ENCODE results near the gene CDH18.

CDH18 gene

DNA sequence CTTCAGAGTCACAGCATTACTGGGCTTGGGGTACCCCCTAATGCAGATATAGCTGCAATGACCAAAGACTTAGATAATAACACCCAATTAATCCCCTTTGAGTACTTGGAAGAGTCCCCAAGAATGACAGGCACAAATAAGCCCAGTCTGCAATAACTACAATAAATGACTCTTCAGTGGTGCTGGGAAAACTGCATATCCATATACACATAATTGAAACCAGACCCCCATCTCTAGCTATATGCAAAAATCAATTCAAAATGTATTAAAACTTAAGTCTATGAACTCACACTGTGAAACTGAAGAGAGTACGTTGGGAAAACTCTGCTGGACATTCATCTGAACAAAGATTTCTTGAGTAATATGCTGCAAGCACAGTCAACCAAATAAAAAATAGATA lies 422.5 kb downstream of the CDH18 start:
- DNase-seq: no peak

DNA sequence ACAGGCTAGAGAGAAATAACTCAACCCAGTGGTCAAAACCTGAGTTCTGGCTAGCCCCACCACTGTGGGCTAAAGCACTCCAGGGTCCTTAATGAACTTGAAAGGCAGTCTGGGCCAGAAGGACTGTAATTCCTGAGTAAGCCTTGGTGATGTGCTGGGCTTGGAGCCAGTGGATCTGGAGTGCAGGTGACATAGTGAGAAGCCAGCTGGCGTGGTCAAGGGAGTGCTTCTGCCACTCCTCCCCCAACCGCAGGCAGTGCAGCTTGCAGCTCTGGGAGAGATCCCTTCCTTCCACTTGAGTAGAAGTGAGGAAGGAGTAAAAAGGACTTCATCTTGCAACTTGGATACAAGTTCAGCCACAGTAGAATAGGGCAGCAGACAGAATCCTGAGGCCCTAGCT lies 424.0 kb downstream of the CDH18 start:
- no peak for DNase-seq

DNA sequence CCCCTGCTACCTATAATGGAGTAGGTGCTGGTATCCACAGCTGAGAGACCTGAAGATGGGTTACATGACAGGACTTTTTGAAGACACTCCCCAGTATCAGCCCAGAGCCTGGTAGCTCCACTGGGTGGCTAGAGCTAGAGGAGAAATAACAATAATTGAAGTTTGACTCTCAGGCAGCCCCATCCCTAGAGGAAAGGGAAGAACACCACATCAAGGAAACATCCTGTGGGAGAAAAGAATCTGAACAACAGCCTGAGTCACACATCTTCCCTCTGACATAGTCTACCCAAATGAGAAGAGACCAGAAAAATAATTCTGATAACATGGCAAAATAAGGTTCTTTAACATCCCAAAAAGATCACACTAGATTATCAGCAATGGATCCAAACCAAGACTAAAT lies 432.1 kb downstream of the CDH18 start:
- DNase-seq: no peak

DNA sequence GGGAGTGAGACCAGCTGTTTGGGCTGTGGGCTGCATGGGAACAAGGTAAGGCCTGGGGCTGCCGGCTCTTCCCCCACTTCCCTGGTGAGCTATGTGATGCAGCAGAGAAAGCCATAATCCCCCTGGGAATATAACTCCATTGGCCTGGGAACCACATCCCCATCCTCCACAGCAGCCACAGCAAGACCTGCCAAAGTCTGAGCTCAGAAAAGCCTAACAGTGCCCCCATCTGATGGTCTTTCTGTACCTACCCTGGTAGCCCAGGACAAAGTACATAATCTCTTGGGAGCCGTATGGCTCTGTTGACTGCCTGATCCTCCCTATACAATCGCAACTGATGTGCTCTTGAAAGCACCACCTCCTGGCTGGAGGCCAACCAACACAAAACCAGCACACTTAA lies 432.6 kb downstream of the CDH18 start:
- no peak for DNase-seq

DNA sequence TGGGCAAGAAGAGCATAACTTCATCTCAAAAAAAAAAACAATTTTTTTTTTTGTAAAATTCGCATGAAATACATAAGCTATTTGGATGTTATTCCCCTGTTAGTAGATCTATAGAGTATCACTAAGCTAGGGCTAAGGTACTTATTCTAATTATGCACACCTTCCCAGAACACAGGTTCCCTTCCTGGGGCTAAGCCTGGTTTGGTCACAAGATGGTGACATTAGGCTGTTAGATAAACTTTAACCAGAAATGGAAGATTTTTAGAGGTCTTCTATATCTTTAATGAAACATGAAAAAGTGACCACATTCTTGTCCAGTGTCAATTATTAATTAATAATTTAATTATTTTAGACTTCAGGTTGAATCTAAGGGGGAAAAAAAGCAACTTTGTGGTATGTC lies 433.5 kb downstream of the CDH18 start:
- DNase-seq: no peak

DNA sequence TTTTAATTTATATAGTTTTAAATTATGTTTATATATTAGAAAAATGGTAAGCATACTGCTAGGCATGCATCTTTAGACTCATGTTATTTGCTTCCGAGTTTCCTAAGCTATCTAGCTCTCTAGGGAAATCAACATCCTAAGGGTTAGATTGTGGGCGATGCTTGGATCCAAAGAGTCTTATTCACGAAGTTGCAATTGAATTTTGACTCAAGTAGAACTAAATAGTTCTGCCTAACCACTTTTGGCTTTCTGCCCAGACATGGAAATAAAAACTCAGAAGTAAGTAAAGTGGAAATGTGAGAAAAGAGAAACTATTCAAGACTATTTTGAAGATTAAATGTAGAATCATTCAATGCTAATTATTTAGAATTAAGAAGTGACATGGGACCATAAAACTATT lies 440.4 kb downstream of the CDH18 start:
- DNase-seq: no peak

DNA sequence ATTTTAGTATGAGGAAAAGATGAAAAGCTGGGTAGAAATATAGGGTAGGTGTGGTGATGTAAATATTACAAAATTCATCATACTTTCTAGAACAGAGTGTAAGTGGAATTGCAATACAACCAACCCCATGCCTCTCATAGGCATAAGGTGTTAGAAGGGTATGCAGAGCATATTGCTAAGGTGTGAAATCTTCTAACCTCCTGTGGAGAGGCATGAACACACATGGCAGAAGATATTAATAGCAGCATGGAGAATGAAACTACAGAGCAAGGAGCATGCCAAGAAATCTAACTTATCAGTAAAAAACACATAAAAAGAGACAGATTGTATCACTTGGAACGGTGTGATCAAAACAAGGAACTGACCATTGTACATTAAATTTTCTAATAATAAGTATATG lies 441.5 kb downstream of the CDH18 start:
- DNase-seq: no peak

DNA sequence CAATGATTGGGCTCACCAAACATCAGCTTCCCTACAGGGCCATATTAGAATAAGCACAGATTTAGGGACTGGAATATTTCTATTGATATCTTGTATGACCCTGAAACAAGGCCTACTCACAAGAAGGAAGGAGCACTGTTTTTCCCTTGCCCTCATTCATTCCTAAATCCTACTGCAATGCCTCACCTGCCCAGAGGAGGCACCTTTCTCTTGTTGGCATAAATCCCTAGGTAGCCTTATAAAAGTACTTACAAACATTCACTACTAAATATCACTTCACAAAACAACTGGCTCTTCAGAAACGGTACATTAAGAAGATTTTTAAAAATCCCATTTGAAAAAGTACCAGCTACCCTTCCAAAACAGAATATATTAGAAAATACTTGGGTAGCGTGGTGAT lies 449.4 kb downstream of the CDH18 start:
- DNase-seq: no peak

DNA sequence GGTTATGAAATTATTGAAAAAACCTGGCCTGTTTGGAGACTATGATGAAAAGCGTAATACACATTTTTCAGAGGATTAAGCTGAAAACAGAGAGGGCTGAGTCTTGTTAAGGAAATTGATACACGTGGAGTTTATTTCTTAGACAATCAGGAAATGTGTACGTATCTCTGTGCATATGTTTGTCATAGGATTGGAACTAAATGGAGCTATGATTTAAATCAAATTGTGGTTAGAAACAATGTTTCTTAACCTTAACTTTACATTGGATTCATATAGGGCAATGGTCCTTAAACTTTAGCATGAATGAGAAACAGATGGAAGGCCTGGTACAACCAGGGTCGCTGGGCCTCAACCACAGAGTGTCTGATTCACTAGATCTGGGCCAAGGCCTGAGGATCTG lies 451.6 kb downstream of the CDH18 start:
- DNase-seq: no peak

DNA sequence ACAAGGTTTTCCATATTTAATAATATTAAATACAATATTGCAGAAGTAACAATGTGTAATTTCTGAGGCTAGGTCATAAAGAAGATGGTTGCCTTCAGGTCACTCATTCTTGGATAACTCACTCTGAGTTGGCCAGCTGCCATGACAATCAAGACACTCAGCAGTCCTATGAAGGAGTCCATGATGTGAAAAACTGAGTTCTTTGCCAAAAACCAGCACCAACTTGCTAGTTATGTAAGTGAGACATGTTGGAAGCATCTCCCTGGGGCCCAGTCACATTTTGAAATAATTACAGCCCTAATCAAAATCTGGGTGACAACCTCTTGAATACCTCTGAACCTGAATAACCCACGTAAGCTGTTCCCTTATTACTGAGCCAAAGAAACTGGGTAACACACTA lies 453.2 kb downstream of the CDH18 start:
- no peak for DNase-seq

DNA sequence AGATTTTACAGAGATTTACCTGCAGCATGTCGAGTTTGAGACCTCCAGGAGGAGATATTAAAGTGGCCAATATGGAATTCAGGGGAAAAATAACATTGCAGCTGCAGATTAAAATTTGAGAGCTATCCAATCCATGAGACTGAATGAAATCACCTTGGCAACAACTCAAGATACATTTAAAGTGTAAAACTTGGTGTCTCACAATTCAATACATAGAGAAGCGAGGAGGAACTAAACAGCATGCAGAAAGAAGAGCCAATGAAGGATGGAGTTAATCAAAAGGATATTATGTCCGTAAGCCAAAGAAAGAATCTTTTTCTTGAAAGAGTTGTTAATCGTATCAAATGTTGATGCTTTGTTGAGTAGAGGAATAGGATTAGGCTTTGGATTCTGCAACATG lies 455.1 kb downstream of the CDH18 start:
- no peak for DNase-seq

DNA sequence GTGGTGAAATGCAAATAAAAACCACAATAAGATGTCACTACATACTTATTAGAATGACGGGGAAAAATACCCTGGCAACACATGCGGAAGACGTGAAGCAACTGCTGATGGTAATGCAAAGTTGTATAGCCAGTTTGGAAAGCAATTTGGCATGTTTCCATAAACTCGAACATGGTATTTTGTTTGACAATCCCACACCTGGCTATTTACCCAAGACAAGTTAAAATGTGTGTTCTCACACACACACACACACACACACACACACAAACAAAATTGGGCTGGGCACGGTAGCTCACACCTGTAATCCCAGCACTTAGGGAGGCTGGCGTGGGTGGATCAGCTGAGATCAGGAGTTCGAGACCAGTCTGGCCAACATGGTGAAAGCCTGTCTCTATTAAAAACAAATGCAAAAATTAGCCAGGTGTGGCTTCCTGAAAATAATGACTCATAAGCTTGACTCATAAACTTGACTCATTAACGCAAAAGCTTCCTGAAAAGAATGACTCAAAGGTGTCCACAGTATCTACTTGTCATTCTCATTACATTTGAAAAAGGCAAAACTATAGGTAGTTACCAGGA lies 456.5 kb downstream of the CDH18 start:
- DNase-seq: no peak

DNA sequence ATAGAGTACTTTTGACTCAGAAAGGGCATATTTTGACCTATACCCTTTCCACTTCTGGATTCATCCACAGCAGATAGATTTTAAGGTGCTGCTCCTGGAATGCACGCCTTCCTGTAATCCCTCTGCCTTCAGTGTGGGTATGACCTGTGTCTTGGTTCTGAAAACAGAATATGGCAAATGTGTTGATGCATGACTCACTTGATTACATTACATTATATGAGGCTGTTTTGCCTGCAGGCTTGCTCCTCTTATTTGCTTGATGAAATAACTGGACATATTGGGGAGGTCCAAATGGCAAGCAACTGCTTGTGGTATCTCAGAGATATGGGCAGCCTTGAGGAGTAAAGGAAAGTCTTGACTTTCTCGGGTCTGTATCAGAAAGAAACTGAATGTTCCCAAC lies 468.6 kb downstream of the CDH18 start:
- no peak for DNase-seq

DNA sequence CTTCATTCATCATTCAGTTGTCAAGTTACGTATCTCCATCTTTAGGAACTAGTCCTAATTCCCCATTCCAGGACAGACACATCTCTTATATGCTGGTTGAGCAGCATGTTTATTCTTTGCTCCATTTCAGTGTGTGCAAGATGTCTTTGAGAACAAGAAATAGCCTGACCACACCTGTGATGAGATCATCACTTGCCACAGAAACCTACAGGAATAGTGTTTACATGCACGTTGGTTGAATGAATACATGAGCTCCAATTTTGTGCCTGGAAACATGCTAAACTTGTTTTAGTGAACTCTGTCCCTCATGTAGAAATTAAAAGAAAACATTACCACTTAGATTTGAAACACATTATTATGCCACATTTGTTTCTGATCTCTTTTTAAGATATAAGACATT lies 489.1 kb downstream of the CDH18 start:
- no peak for DNase-seq

DNA sequence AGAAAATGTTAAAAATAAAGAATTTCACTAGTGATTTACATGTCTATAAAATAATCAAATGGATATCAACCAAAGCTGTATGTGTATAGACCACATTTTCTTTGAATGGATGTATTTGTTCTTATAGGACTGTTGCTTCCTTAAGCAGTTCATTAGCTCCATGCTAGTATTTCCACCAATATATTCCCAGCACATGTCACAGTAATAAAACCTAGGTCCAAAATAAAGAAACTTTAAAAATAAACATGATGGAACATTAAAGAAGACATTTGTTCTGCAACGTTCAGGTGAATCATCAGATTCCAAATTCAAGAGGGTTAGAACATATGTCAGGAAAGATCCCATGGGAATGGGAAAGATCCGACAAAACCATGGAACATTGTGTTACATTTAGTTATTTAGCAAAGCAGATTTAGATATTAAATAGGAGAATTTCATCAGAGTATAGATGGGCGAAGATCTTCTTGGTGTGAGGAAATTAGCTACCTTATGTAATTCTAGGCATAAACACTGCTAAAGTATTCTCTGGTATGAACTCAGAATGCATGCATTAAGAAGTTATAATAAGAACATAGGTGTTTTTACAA lies 490.7 kb downstream of the CDH18 start:
- DNase-seq: no peak

DNA sequence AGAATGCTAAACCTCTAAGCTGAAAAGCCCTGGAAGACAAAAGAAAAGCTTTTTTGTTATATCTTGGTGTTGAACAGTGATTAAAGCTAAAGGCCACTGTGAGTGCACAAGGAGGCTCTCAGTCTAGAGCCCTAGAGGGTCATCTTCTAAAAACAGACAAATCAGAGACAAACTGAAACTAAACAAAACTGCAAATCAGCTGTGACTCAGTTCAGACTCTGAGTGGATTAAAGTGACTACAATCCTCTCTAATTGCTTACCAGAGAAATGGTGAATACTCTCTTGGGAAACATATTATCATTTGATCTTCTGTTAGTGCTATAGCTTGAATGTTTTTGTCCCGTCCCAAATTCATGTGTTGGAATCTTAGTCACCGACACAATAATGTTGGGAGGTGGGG lies 491.9 kb downstream of the CDH18 start:
- DNase-seq: no peak

DNA sequence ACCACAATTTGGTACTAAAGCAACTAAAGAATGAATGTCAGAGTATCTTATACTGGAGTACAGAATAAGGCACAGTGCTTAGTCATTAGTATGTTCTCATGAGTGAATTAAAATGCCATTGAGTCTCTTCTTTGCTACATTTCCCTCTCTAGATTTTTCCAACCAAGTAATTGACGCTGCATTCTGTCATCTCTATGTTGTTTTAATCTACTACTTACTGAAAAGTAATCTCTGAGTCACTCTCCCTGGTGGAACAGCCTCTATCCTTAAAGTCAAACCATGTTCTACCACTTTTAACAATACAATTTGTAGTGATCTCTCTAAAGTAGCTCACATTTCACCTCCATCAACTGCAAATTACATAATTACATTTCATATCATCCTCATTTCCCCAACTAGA lies 495.1 kb downstream of the CDH18 start:
- no peak for DNase-seq

DNA sequence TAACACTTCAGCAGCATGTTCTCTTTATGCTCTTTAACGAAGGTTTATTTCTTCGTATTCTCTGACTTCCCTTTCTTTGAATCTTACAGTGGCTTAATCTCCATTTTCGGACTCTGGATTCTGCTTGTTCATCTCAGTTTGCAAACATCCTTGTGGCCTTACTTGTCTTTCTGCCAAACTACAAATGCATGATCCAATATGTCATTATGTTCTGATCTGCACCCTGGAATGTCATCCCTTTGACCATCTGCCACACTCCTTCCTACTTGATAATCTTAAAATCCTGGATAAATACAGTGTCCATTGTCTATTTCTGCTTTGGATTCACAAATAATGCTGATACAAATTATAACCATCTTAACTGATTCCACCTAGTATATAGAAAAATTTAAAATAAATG lies 499.2 kb downstream of the CDH18 start:
- DNase-seq: no peak

DNA sequence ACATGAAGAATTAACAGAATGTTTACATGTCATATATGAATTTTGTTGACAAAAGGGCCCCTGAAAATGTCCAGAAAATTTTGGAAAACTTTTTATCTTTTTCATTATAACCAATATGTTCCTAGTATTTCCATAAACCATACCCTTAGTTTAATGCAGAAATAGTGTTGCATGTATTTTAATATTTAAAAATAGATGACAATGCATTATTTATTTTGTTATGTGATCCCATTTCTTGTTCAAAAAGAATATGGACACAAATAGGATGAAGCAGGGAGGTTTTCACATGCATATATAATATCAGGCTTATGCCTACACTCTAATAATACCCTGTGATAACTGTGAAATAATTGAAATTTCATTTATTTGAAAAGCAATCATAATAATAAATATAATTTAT lies 500.5 kb downstream of the CDH18 start:
- DNase-seq: no peak

DNA sequence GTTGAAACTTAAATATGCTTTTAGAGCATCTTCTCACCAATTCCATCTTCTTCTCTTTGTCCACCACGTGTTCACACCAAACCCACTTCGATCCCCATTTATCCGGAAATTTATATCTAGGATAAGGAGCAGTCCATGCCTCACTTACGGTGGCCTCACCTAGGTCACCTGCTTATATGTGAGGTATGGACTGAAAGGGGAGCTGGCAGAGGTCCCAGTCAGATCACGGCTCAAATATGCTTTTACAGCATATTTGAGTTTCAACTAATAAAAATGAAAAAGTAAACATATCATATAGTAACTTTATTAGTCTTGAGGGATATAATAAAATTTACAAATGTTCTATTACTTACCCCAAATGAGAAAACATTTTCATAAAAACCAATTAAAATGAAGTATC lies 508.4 kb downstream of the CDH18 start:
- DNase-seq: no peak

DNA sequence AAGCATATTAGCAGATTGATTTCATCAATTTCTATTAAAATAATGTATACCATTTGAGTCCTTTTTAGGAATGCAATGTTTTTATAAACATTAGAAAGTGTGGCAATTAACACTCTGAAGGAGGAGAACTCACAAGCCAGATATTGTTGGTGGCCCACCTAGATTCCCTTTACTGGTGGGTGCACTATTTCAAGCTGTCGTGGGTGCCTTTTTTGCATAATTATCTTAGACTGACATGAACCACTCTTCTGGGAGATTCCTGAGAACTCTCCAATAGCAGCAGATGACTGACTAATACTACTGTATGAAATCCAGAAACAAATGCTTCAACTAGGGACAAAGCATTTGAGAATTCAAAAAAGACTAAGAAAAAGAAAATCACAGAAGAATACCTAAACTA lies 526.0 kb downstream of the CDH18 start:
- DNase-seq: no peak

DNA sequence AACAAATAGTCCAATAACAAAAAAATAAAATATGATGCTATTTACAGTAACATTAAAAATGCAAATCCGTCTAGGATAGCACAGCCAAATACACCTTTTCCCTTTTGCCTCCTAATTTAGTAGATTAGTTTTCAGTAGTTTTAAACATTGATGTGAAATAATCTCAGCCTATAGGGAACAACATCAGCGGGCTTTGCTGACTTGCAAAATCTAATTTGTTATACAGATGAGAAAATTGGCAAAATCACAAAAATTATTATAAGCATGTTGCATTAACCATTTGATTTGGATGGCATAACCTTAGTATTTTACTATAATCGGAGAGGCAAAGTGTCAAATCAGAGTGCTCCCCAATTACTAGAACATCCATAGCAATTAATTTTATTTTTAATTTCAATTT lies 563.5 kb downstream of the CDH18 start:
- no peak for DNase-seq

Data from KG1 (cell line).